WI38 (cell line): ENCODE results near the gene TRIM66.
A peak's percentile ranks its signal among the peaks of the same experiment; 100 is the strongest.

ENCODE experiments used
- H3K4me3 ChIP-seq: 2 replicates; pipeline ENCODE4 v1.5.1; 2011; ENCODE audit warnings: low read depth, mild to moderate bottlenecking, control low read depth, low read length
- CTCF ChIP-seq: IDR thresholded peaks from 2 replicates; pipeline ENCODE4 v1.5.1; 2012; ENCODE audit warnings: low read depth, mild to moderate bottlenecking, control low read depth, low read length

TRIM66 gene

GRCh38 chr11:8608652-8609051, 73.8 kb downstream of the TRIM66 start:
- no peak overlapping the region for H3K4me3 ChIP-seq
- TF ChIP-seq CTCF, result no peak

- no peak overlapping the region for H3K4me3 ChIP-seq
- no peak for TF ChIP-seq CTCF
Observed at GRCh38 chr11:8605971-8606563, 76.4 kb downstream of the TRIM66 start.

- no peak overlapping the region for H3K4me3 ChIP-seq
- TF ChIP-seq CTCF, result peak; percentile 65
Observed at GRCh38 chr11:8604078-8604723, 78.3 kb downstream of the TRIM66 start.

GRCh38 chr11:8603696-8604077, 78.8 kb downstream of the TRIM66 start:
- no peak for TF ChIP-seq CTCF
- H3K4me3 ChIP-seq, result no peak overlapping the region

- H3K4me3 ChIP-seq, result no peak overlapping the region
- TF ChIP-seq CTCF, result no peak
Observed at GRCh38 chr11:8601376-8602133, 80.9 kb downstream of the TRIM66 start.

GRCh38 chr11:8598506-8598905, 84.0 kb downstream of the TRIM66 start:
- no peak overlapping the region for H3K4me3 ChIP-seq
- TF ChIP-seq CTCF, result no peak

- H3K4me3 ChIP-seq, result no peak overlapping the region
- no peak for TF ChIP-seq CTCF
Observed at GRCh38 chr11:8597182-8597581, 85.3 kb downstream of the TRIM66 start.
